Activated CD8-positive, alpha-beta memory T cell treated with anti-CD3 and anti-CD28 coated beads for 1 hour (primary cell): ENCODE data around the gene PLAGL2.
"Not testable (repeated sequence)": the region's sequence is repeated elsewhere in the genome, so short reads cannot be mapped to it uniquely, and the experiment has no call there.

Experiments used
- DNase-seq, 2 donors: peaks; one replicate each; pipeline ENCODE4 v3.0.0-alpha.2; 2020; ENCODE audit warnings: low read depth in 1 of 2; ENCODE audit errors: extremely low read depth in 1 of 2

Gene PLAGL2

GRCh38 chr20:32204205-32205109 is 3.1 kb downstream of the PLAGL2 start:
- DNase-seq: no peak

GRCh38 chr20:32203356-32204204 is 4.0 kb downstream of the PLAGL2 start:
- DNase-seq: no peak

GRCh38 chr20:32201977-32202363 is 5.6 kb downstream of the PLAGL2 start:
- DNase-seq: no peak

GRCh38 chr20:32201296-32201976 is 6.1 kb downstream of the PLAGL2 start:
- DNase-seq: no peak

GRCh38 chr20:32199006-32199405 is 8.5 kb downstream of the PLAGL2 start:
- DNase-seq: no peak

- DNase-seq: not testable (repeated sequence)
Observed at GRCh38 chr20:32197136-32197535, 10.4 kb downstream of the PLAGL2 start.

- DNase-seq: not testable (repeated sequence)
Observed at GRCh38 chr20:32196613-32197012, 10.9 kb downstream of the PLAGL2 start.

GRCh38 chr20:32195581-32195980 is 12.0 kb downstream of the PLAGL2 start:
- no peak for DNase-seq

- DNase-seq: no peak
Observed at GRCh38 chr20:32193996-32194395, 13.5 kb downstream of the PLAGL2 start.

- not testable (repeated sequence) for DNase-seq
Observed at GRCh38 chr20:32193336-32193735, 14.2 kb downstream of the PLAGL2 start.

GRCh38 chr20:32192698-32193097 is 14.8 kb downstream of the PLAGL2 start:
- no peak for DNase-seq

GRCh38 chr20:32191873-32192272 is 15.7 kb downstream of the PLAGL2 start:
- DNase-seq: no peak

GRCh38 chr20:32191422-32191821 is 16.1 kb downstream of the PLAGL2 start:
- no peak for DNase-seq

GRCh38 chr20:32190616-32191415 is 16.7 kb downstream of the PLAGL2 start:
- no peak for DNase-seq

GRCh38 chr20:32189691-32190615 is 17.6 kb downstream of the PLAGL2 start:
- no peak for DNase-seq

- no peak for DNase-seq
Observed at GRCh38 chr20:32189123-32189410, 18.5 kb downstream of the PLAGL2 start.

- DNase-seq: no peak
Observed at GRCh38 chr20:32188376-32189122, 19.0 kb downstream of the PLAGL2 start.

- no peak for DNase-seq
Observed at GRCh38 chr20:32186506-32186905, 21.0 kb downstream of the PLAGL2 start.
